BE2C (cell line): ENCODE measurements around the gene ETS1.

Experiments
- DNase-seq: peaks from one replicate; pipeline ENCODE4 v3.0.0-alpha.2; 2020
- H3K27me3 ChIP-seq: fragments of 250-450 bp; sonication (Bioruptor Pico); 2 replicates; pipeline ENCODE4 v1.5.1; 2020; ENCODE audit warnings: mild to moderate bottlenecking
- H3K36me3 ChIP-seq: fragments of 250-450 bp; sonication (Bioruptor Pico); 2 replicates; pipeline ENCODE4 v1.5.1; 2020; ENCODE audit warnings: mild to moderate bottlenecking
- H3K4me1 ChIP-seq: fragments of 250-450 bp; sonication (Bioruptor Pico); 2 replicates; pipeline ENCODE4 v1.5.1; 2020
- H3K4me3 ChIP-seq: 2 replicates; pipeline ENCODE4 v1.5.1; 2011; ENCODE audit warnings: low read depth, low read length
- H3K9me3 ChIP-seq: fragments of 250-450 bp; sonication (Bioruptor Pico); 2 replicates; pipeline ENCODE4 v1.5.1; 2020
- TF ChIP-seq, protein P1 (sequence below): IDR thresholded peaks from 2 replicates; pipeline ENCODE4 v1.5.1; 2012; ENCODE audit warnings: mild to moderate bottlenecking, low read depth, low read length

Gene ETS1

GRCh38 chr11:128521682-128522054, 65.7 kb downstream of the ETS1 start:
- Histone ChIP-seq H3K4me3 (peak overlapping the region; percentile 78), H3K9me3 (no peaks in the 10 kb centered on the region), H3K27me3 (no peaks in the 10 kb centered on the region), H3K4me1 (peaks cover 7% of the 10 kb centered on the region; the same call in 1 of the 2 replicates), H3K36me3 (no peaks in the 10 kb centered on the region)
- TF ChIP-seq, protein P1, sequence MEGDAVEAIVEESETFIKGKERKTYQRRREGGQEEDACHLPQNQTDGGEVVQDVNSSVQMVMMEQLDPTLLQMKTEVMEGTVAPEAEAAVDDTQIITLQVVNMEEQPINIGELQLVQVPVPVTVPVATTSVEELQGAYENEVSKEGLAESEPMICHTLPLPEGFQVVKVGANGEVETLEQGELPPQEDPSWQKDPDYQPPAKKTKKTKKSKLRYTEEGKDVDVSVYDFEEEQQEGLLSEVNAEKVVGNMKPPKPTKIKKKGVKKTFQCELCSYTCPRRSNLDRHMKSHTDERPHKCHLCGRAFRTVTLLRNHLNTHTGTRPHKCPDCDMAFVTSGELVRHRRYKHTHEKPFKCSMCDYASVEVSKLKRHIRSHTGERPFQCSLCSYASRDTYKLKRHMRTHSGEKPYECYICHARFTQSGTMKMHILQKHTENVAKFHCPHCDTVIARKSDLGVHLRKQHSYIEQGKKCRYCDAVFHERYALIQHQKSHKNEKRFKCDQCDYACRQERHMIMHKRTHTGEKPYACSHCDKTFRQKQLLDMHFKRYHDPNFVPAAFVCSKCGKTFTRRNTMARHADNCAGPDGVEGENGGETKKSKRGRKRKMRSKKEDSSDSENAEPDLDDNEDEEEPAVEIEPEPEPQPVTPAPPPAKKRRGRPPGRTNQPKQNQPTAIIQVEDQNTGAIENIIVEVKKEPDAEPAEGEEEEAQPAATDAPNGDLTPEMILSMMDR, result no peak
- no peak for DNase-seq

- H3K36me3 ChIP-seq, result no peaks in the 10 kb centered on the region
- peak overlapping the region; percentile 78 for H3K4me3 ChIP-seq
- DNase-seq, result no peak
- TF ChIP-seq, protein P1, result no peak
- H3K9me3 ChIP-seq, result no peaks in the 10 kb centered on the region
- no peaks in the 10 kb centered on the region for H3K27me3 ChIP-seq
- H3K4me1 ChIP-seq, result peaks cover 12% of the 10 kb centered on the region; the same call in 1 of the 2 replicates
Observed at GRCh38 chr11:128520888-128521681, 66.3 kb downstream of the ETS1 start.

DNA sequence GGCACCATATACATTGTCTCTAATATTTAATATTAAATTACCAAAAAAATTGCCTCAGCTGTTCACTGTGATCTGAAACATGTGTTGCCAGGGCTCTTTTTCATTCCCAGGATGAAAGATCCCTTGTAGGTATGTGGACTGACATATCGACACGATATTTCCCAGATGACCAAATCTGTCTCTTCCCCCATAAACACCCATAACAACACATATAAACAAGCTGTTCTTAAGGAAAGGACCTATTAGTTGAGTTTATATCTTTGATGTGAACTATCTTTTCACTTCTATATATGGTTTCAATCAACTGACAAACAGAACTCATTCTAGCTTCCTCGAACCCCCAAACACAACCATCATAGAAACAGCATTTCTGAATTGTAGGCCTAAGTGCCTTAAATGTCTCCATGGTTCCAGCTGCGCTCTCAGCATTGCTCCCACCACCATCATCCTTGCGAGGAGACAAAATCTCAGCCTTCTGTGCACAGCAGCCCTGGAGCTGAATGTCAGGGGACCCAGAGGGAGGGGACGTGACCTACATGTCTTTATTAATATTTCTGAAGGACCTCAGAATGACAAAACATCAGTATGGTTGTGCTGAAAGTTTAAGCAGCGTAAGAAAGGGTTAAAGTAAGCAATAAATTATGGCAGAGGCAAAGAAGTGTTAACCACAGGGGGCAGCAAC, 67.0 kb downstream of the ETS1 start:
- no peak for DNase-seq
- H3K4me1 ChIP-seq, result peaks cover 20% of the 10 kb centered on the region; the same call in 1 of the 2 replicates
- peak overlapping the region; percentile 78; the same call in 1 of the 2 replicates for H3K4me3 ChIP-seq
- H3K27me3 ChIP-seq, result no peaks in the 10 kb centered on the region
- H3K9me3 ChIP-seq, result no peaks in the 10 kb centered on the region
- no peaks in the 10 kb centered on the region for H3K36me3 ChIP-seq
- TF ChIP-seq, protein P1, result no peak

DNA sequence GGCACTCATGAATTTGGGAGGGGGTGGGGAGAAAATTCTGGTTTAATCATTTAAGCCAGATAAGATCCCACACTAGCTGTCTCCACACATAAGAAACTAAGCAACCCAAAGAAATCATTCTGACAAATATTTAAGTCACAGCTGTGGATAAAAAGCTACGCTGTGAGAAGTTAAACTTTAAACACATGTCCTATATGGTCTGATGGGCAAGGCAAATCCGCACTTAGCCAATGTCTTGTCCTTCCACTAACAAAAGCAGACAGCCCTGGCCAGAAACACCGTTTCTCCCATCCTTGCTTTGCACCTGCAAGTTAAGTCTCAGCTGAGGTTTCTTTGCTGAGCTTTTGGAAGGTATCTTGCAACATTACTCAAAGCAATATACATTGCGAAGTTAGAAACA, 68.0 kb downstream of the ETS1 start:
- peaks cover 20% of the 10 kb centered on the region; the same call in 1 of the 2 replicates for H3K4me1 ChIP-seq
- H3K36me3 ChIP-seq, result no peaks in the 10 kb centered on the region
- no peak overlapping the region for H3K4me3 ChIP-seq
- TF ChIP-seq, protein P1, result no peak
- H3K27me3 ChIP-seq, result no peaks in the 10 kb centered on the region
- DNase-seq, result no peak
- H3K9me3 ChIP-seq, result no peaks in the 10 kb centered on the region

DNA sequence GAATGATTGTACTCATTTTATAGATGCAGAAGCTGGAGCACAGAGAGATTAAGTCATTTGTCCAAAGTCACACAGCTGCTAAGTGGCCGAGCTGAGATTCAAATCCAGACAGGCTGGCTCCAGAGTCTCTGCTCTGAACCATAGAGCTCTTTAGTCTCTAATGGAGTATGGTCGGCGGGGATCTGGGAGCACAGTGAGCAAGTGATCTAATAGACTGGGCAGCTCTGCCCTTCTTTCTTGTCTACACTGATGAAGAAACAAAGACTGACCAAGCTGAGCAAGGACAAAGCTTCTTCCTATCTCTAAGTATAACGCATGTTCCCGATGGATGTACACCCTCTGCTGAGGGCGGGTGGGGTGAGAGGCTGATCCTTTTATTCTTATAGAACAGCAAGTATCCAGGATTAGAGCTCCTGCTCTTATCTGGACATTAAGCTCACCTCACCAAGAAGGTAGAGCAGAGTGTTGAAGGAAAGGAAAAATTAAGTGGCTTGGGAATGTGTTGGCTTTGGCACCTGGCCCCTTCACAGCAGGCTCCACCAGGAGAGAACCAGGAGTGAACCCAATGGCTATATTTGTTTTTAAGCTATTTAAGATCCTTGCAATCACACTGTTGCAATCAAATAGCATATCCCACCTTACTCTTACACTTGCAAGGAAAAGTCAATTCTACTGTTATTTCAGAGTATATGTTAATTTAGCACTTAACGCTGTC, 68.7 kb downstream of the ETS1 start:
- no peak for DNase-seq
- TF ChIP-seq, protein P1, result no peak
- no peaks in the 10 kb centered on the region for H3K9me3 ChIP-seq
- H3K4me3 ChIP-seq, result no peak overlapping the region
- H3K4me1 ChIP-seq, result peaks cover 15% of the 10 kb centered on the region; the same call in 1 of the 2 replicates
- H3K36me3 ChIP-seq, result no peaks in the 10 kb centered on the region
- no peaks in the 10 kb centered on the region for H3K27me3 ChIP-seq
